D721Med (cell line): ENCODE results near the gene IMMP2L.

Source experiments
- DNase-seq: peaks from one replicate; pipeline ENCODE4 v3.0.0; 2011; ENCODE audit warnings: low spot score; ENCODE audit not compliant: insufficient read length
- FAIRE-seq: peaks from 2 replicates; lab custom pipeline; 2011; peaks lifted over from hg19 to GRCh38; lab: Jason Lieb, UNC
- TF ChIP-seq, protein P1 (sequence below): IDR thresholded peaks from 2 replicates; pipeline ENCODE4 v1.5.1; 2012; ENCODE audit warnings: mild to moderate bottlenecking, control low read depth; ENCODE audit not compliant: insufficient read depth; ENCODE audit errors: missing control alignments

IMMP2L gene

GRCh38 chr7:111105269-111105668 is 457.0 kb downstream of the IMMP2L start:
- TF ChIP-seq, protein P1, sequence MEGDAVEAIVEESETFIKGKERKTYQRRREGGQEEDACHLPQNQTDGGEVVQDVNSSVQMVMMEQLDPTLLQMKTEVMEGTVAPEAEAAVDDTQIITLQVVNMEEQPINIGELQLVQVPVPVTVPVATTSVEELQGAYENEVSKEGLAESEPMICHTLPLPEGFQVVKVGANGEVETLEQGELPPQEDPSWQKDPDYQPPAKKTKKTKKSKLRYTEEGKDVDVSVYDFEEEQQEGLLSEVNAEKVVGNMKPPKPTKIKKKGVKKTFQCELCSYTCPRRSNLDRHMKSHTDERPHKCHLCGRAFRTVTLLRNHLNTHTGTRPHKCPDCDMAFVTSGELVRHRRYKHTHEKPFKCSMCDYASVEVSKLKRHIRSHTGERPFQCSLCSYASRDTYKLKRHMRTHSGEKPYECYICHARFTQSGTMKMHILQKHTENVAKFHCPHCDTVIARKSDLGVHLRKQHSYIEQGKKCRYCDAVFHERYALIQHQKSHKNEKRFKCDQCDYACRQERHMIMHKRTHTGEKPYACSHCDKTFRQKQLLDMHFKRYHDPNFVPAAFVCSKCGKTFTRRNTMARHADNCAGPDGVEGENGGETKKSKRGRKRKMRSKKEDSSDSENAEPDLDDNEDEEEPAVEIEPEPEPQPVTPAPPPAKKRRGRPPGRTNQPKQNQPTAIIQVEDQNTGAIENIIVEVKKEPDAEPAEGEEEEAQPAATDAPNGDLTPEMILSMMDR: no peak
- no peak for FAIRE-seq
- DNase-seq: no peak

DNA sequence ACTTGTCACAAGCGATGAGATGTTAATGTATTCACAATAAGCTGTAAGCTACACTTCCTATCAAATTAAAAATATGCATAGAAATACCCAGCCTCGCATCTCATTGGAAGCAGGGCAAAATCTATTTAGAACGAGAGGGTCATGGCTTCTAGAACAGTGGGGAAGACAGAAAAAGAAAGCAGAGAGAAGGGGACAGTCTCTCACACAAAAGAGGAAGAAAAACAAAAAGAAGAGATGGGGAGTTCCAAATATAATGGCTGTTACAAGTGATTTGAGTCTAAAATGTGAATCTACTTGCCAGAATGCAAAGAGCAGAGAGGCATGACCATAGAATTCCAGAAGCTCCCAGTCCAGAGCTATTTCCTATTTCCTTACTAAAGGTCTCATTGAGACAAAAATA is 457.6 kb downstream of the IMMP2L start:
- FAIRE-seq (no peak), DNase-seq (no peak)
- TF ChIP-seq, protein P1: no peak

GRCh38 chr7:111103678-111104274 is 458.5 kb downstream of the IMMP2L start:
- TF ChIP-seq, protein P1: no peak
- FAIRE-seq: no peak
- no peak for DNase-seq

- FAIRE-seq: no peak
- DNase-seq: no peak
- TF ChIP-seq, protein P1: no peak
These were observed 459.2 kb downstream of the IMMP2L start for GRCh38 chr7:111103136-111103535.

- TF ChIP-seq, protein P1: no peak
- DNase-seq (no peak), FAIRE-seq (no peak)
These were observed 460.2 kb downstream of the IMMP2L start for GRCh38 chr7:111101856-111102646.

- TF ChIP-seq, protein P1: no peak
- FAIRE-seq: no peak
- DNase-seq: no peak
These were observed 463.4 kb downstream of the IMMP2L start for GRCh38 chr7:111098926-111099250.
